Mesenchymal stem cell (in vitro differentiated cells and primary cell): ENCODE results near the gene KCNIP4.

ENCODE experiments used
- DNase-seq: peaks from one replicate; pipeline ENCODE4 v3.0.0-alpha.2; 2013
- H2AFZ ChIP-seq: one replicate; pipeline ENCODE4 v1.6.1; 2013; ENCODE audit warnings: low read depth, mild to moderate bottlenecking, control low read depth, inconsistent platforms, low read length, moderate library complexity
- H2AK5ac ChIP-seq: 2 replicates; pipeline ENCODE4 v1.6.1; 2013; ENCODE audit warnings: low read length, moderate library complexity, mild to moderate bottlenecking, inconsistent platforms; ENCODE audit not compliant: severe bottlenecking
- H2BK120ac ChIP-seq: one replicate; pipeline ENCODE4 v1.6.1; 2013; ENCODE audit warnings: low read depth, mild to moderate bottlenecking, inconsistent platforms, low read length, moderate library complexity
- H2BK12ac ChIP-seq, 2 experiments: one replicate each; pipeline ENCODE4 v1.6.1; 2013; ENCODE audit warnings: inconsistent platforms in 2 of 2, low read length in 2 of 2, mild to moderate bottlenecking in 2 of 2, moderate library complexity in 2 of 2, control low read depth in 1 of 2
- H2BK15ac ChIP-seq: one replicate; pipeline ENCODE4 v1.6.1; 2013; ENCODE audit warnings: mild to moderate bottlenecking, low read depth, inconsistent platforms; ENCODE audit not compliant: poor library complexity, severe bottlenecking
- H2BK5ac ChIP-seq: 2 replicates; pipeline ENCODE4 v1.6.1; 2013; ENCODE audit warnings: low read depth, mild to moderate bottlenecking, low read length, control low read depth, inconsistent platforms; ENCODE audit not compliant: poor library complexity, severe bottlenecking
- H3K14ac ChIP-seq, 2 experiments: one replicate each; pipeline ENCODE4 v1.6.1; 2013; ENCODE audit warnings: inconsistent platforms in 2 of 2, low read length in 2 of 2, control low read depth in 1 of 2, mild to moderate bottlenecking in 1 of 2, moderate library complexity in 1 of 2
- H3K18ac ChIP-seq, 2 experiments: one replicate each; pipeline ENCODE4 v1.6.1; 2013; ENCODE audit warnings: inconsistent platforms in 2 of 2, low read length in 2 of 2, control low read depth in 1 of 2, low read depth in 1 of 2, mild to moderate bottlenecking in 1 of 2
- H3K23ac ChIP-seq, 2 experiments: one replicate each; pipeline ENCODE4 v1.6.1; 2013; ENCODE audit warnings: inconsistent platforms in 2 of 2, low read length in 2 of 2, mild to moderate bottlenecking in 2 of 2, moderate library complexity in 2 of 2, control low read depth in 1 of 2
- H3K27ac ChIP-seq: 2 replicates; pipeline ENCODE4 v1.5.1; 2013; ENCODE audit warnings: mild to moderate bottlenecking, moderate library complexity, low read length, control low read depth, inconsistent platforms; ENCODE audit not compliant: poor library complexity, severe bottlenecking
- H3K27me3 ChIP-seq, 2 experiments: 2 replicates each; pipeline versions ENCODE4 v1.6.1 to v1.7.0; 2013; ENCODE audit warnings: low read length in 2 of 2, mild to moderate bottlenecking in 2 of 2, moderate library complexity in 2 of 2, control low read depth in 1 of 2, inconsistent platforms in 1 of 2; ENCODE audit not compliant: control insufficient read depth in 1 of 2, insufficient read depth in 1 of 2
- H3K36me3 ChIP-seq, 2 experiments: 2 replicates each; pipeline versions ENCODE4 v1.6.1 to v1.7.0; 2013; ENCODE audit warnings: low read length in 2 of 2, control low read depth in 1 of 2, inconsistent platforms in 1 of 2, low read depth in 1 of 2, mild to moderate bottlenecking in 1 of 2; ENCODE audit not compliant: insufficient read depth in 2 of 2, control insufficient read depth in 1 of 2
- H3K4ac ChIP-seq, 2 experiments: one replicate each; pipeline ENCODE4 v1.6.1; 2013; ENCODE audit warnings: inconsistent platforms in 2 of 2, low read length in 2 of 2, mild to moderate bottlenecking in 2 of 2, moderate library complexity in 2 of 2, control low read depth in 1 of 2, low read depth in 1 of 2
- H3K4me1 ChIP-seq: 2 replicates; pipeline ENCODE4 v1.6.1; 2013; ENCODE audit warnings: low read depth, low read length, control low read depth; ENCODE audit not compliant: control insufficient read depth, insufficient read depth
- H3K4me2 ChIP-seq: 2 replicates; pipeline ENCODE4 v1.6.1; 2013; ENCODE audit warnings: low read length, mild to moderate bottlenecking, inconsistent platforms; ENCODE audit not compliant: poor library complexity, severe bottlenecking
- H3K4me3 ChIP-seq, 2 experiments: 2 replicates each; pipeline versions ENCODE4 v1.5.1 to v1.7.0; 2013; ENCODE audit warnings: low read length in 2 of 2, mild to moderate bottlenecking in 2 of 2, control low read depth in 1 of 2, low read depth in 1 of 2; ENCODE audit not compliant: insufficient read depth in 1 of 2
- H3K79me1 ChIP-seq: replicated peaks from 2 replicates; pipeline ENCODE4 v1.6.1; 2013; ENCODE audit warnings: mild to moderate bottlenecking, control low read depth, low read length, inconsistent platforms; ENCODE audit not compliant: poor library complexity, severe bottlenecking
- H3K9ac ChIP-seq: 2 replicates; pipeline ENCODE4 v1.7.0; 2013; ENCODE audit warnings: mild to moderate bottlenecking, low read length, moderate library complexity
- H3K9me3 ChIP-seq: 2 replicates; pipeline ENCODE4 v1.7.0; 2013; ENCODE audit warnings: mild to moderate bottlenecking, low read length; ENCODE audit not compliant: control insufficient read depth
- H4K8ac ChIP-seq: one replicate; pipeline ENCODE4 v1.6.1; 2013; ENCODE audit warnings: inconsistent platforms, mild to moderate bottlenecking, low read length, moderate library complexity
- H4K91ac ChIP-seq: one replicate; pipeline ENCODE4 v1.6.1; 2013; ENCODE audit warnings: mild to moderate bottlenecking, low read length, inconsistent platforms
- WGBS: methylation state at CpG from one replicate; pipeline ENCODE4 v1.1.7; 2013; ENCODE audit warnings: mixed read lengths; 5-methylcytosine and 5-hydroxymethylcytosine counted together

Gene KCNIP4

GRCh38 chr4:21374641-21375368 is 573.8 kb downstream of the KCNIP4 start:
- H3K4me2 ChIP-seq: no peak overlapping the region
- H2BK15ac ChIP-seq: no peak overlapping the region
- no peak overlapping the region for H3K18ac ChIP-seq
- H3K23ac ChIP-seq: no peak overlapping the region
- DNase-seq: no peak
- H3K4me1 ChIP-seq: no peaks in the 10 kb centered on the region
- no peak overlapping the region for H3K4me3 ChIP-seq
- no peak overlapping the region for H3K14ac ChIP-seq
- H3K9me3 ChIP-seq: no peaks in the 10 kb centered on the region
- WGBS: 86% methylated on average over 1 of the region's 2 CpGs
- no peaks in the 10 kb centered on the region for H3K36me3 ChIP-seq
- H3K27ac ChIP-seq: no peak overlapping the region
- no peaks in the 10 kb centered on the region for H3K27me3 ChIP-seq
- no peak overlapping the region for H2BK5ac ChIP-seq
- H4K8ac ChIP-seq: no peak overlapping the region
- H2BK120ac ChIP-seq: no peak overlapping the region
- no peak overlapping the region for H2AFZ ChIP-seq
- no peak overlapping the region for H3K4ac ChIP-seq
- no peak overlapping the region for H4K91ac ChIP-seq
- no peaks in the 10 kb centered on the region for H3K79me1 ChIP-seq
- H2BK12ac ChIP-seq: no peak overlapping the region
- no peak overlapping the region for H2AK5ac ChIP-seq
- no peak overlapping the region for H3K9ac ChIP-seq

- H2BK5ac ChIP-seq: no peak overlapping the region
- no peak for DNase-seq
- H3K4ac ChIP-seq: no peak overlapping the region
- no peaks in the 10 kb centered on the region for H3K4me1 ChIP-seq
- no peak overlapping the region for H4K91ac ChIP-seq
- no peak overlapping the region for H2AK5ac ChIP-seq
- WGBS: 59% methylated on average over 2 of the region's 2 CpGs
- no peak overlapping the region for H2BK120ac ChIP-seq
- H2BK12ac ChIP-seq: no peak overlapping the region
- H2AFZ ChIP-seq: no peak overlapping the region
- H3K4me3 ChIP-seq: no peak overlapping the region
- no peaks in the 10 kb centered on the region for H3K36me3 ChIP-seq
- no peak overlapping the region for H3K4me2 ChIP-seq
- no peaks in the 10 kb centered on the region for H3K27me3 ChIP-seq
- H4K8ac ChIP-seq: no peak overlapping the region
- H3K9me3 ChIP-seq: peaks cover 3% of the 10 kb centered on the region
- H3K9ac ChIP-seq: no peak overlapping the region
- no peak overlapping the region for H3K23ac ChIP-seq
- no peak overlapping the region for H3K27ac ChIP-seq
- no peaks in the 10 kb centered on the region for H3K79me1 ChIP-seq
- no peak overlapping the region for H3K14ac ChIP-seq
- H3K18ac ChIP-seq: no peak overlapping the region
- H2BK15ac ChIP-seq: no peak overlapping the region
Observed at GRCh38 chr4:21367567-21367966, 581.0 kb downstream of the KCNIP4 start.

GRCh38 chr4:21366840-21367239 is 581.7 kb downstream of the KCNIP4 start:
- no peaks in the 10 kb centered on the region for H3K79me1 ChIP-seq
- H3K4me2 ChIP-seq: no peak overlapping the region
- H2AFZ ChIP-seq: no peak overlapping the region
- no peak overlapping the region for H3K23ac ChIP-seq
- H2BK120ac ChIP-seq: no peak overlapping the region
- no peak overlapping the region for H2BK5ac ChIP-seq
- no peak overlapping the region for H3K27ac ChIP-seq
- H3K4me1 ChIP-seq: no peaks in the 10 kb centered on the region
- H3K9me3 ChIP-seq: peaks cover 3% of the 10 kb centered on the region
- H2BK15ac ChIP-seq: no peak overlapping the region
- H3K14ac ChIP-seq: no peak overlapping the region
- H3K4me3 ChIP-seq: no peak overlapping the region
- H3K36me3 ChIP-seq: no peaks in the 10 kb centered on the region
- H4K91ac ChIP-seq: no peak overlapping the region
- WGBS: 20% methylated on average over 1 of the region's 1 CpG
- H2AK5ac ChIP-seq: no peak overlapping the region
- no peaks in the 10 kb centered on the region for H3K27me3 ChIP-seq
- no peak overlapping the region for H3K9ac ChIP-seq
- DNase-seq: no peak
- H3K18ac ChIP-seq: no peak overlapping the region
- H2BK12ac ChIP-seq: no peak overlapping the region
- no peak overlapping the region for H3K4ac ChIP-seq
- H4K8ac ChIP-seq: no peak overlapping the region

GRCh38 chr4:21366312-21366711 is 582.3 kb downstream of the KCNIP4 start:
- WGBS: 30% methylated on average over 2 of the region's 2 CpGs
- Histone ChIP-seq H3K36me3 (no peaks in the 10 kb centered on the region), H2AFZ (no peak overlapping the region), H3K18ac (no peak overlapping the region), H3K14ac (no peak overlapping the region), H2BK5ac (no peak overlapping the region), H4K8ac (no peak overlapping the region), H3K9ac (no peak overlapping the region), H2BK12ac (no peak overlapping the region), H4K91ac (no peak overlapping the region), H3K9me3 (peaks cover 3% of the 10 kb centered on the region), H3K4ac (no peak overlapping the region), H2BK120ac (no peak overlapping the region), H2AK5ac (no peak overlapping the region), H2BK15ac (no peak overlapping the region), H3K4me1 (no peaks in the 10 kb centered on the region), H3K23ac (no peak overlapping the region), H3K4me2 (no peak overlapping the region), H3K4me3 (no peak overlapping the region), H3K27ac (no peak overlapping the region), H3K79me1 (no peaks in the 10 kb centered on the region), H3K27me3 (no peaks in the 10 kb centered on the region)
- no peak for DNase-seq
